Naive thymus-derived CD8-positive, alpha-beta T cell (primary cell): ENCODE data around the gene HOXD11. TPM values are rescaled to one million over a fixed set of nuclear protein-coding genes. Genes with fewer than 3 reads are reported as not detected.

ENCODE experiments used
- ATAC-seq, 2 donors: fragments of 150-1000 bp; cut with Tn5 transposase in 1 of 2; sonication (Bioruptor Pico), chemical (Tn5 transposase) in 1 of 2; 1 replicate in 1 of 2; 2 replicates in 1 of 2; pipeline ENCODE4 v1.10.0; 2021; ENCODE audit warnings: mild to moderate bottlenecking in 2 of 2, moderate library complexity in 2 of 2
- POLR2A ChIA-PET: fragments of 350-600 bp; sonication (Branson Sonifier 250); formaldehyde crosslinking; loops from one replicate; lab custom pipeline; 2021; ENCODE audit warnings: antibody characterized with exemption; lab: Charles Lee
- DNase-seq, 10 donors: peaks; one replicate each; pipeline versions ENCODE4 v3.0.0 to v3.0.0-alpha.2; 2020 to 2022
- H3K27ac Mint-ChIP-seq, 10 donors: one replicate each; pipeline ENCODE4 v1.8.0; 2020 to 2022; ENCODE audit warnings: mild to moderate bottlenecking in 10 of 10, mixed read lengths in 10 of 10, moderate library complexity in 4 of 10, inconsistent platforms in 1 of 10
- H3K27me3 Mint-ChIP-seq, 5 donors: one replicate each; pipeline ENCODE4 v1.8.0; 2021 to 2022; ENCODE audit warnings: mixed read lengths in 5 of 5
- H3K36me3 Mint-ChIP-seq, 3 donors: one replicate each; pipeline ENCODE4 v1.8.0; 2020 to 2022; ENCODE audit warnings: mixed read lengths in 3 of 3, mild to moderate bottlenecking in 2 of 3, inconsistent platforms in 1 of 3
- H3K4me1 Mint-ChIP-seq, 4 donors: one replicate each; pipeline ENCODE4 v1.8.0; 2021 to 2022; ENCODE audit warnings: mixed read lengths in 4 of 4
- H3K4me3 Mint-ChIP-seq, 10 donors: one replicate each; pipeline ENCODE4 v1.8.0; 2020 to 2022; ENCODE audit warnings: mild to moderate bottlenecking in 10 of 10, mixed read lengths in 10 of 10, moderate library complexity in 6 of 10, inconsistent platforms in 1 of 10
- H3K9me3 Mint-ChIP-seq, 9 donors: one replicate each; pipeline ENCODE4 v1.8.0; 2020 to 2022; ENCODE audit warnings: mixed read lengths in 9 of 9, mild to moderate bottlenecking in 3 of 9, inconsistent platforms in 1 of 9, moderate library complexity in 1 of 9
- polyA plus RNA-seq, 3 donors: library from polyadenylated mRNA; unstranded; fragments of 300-500 nt; fragmentation: Illumina TruSeq; gene quantifications; one replicate each; pipeline ENCODE4 v1.2.3, GENCODE V29; 2021
- total RNA-seq, 8 experiments: library from RNA in 2 of 8; stranded (reverse) in 2 of 8; gene quantifications; one replicate each; pipeline ENCODE4 v1.2.3 and lab custom pipeline; 2021 to 2026

Gene HOXD11
- total and polyA plus RNA-seq, 5 experiments from 2014 or later: not detected

DNA sequence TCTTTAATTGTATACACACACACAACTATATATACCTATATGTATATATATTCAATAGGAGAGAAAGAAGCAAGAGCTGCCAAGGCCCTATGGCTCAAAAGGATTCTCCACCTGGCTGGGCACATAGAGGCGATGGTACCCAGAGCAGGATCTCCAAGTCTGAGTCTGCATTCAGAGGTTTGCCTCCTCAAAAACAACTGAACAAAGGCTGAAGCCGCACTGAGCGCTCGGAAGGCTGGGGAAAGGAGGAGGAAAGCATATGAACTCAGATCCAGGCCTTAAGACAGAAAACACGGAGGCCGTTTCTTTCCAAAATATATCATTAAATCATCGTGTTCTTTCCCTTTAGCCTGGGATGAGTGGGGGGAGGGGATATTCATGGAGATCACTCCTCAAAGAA, 3.9 kb upstream of the HOXD11 start:
- DNase-seq (peak in 1 of 10 donors; percentile 10), ATAC-seq (no peak)
- POLR2A ChIA-PET: no interaction called here
- peak overlapping the region in 1 of 10 donors; percentile 53 for H3K27ac Mint-ChIP-seq
- peaks cover 47 to 85% (median 72%) of the 10 kb centered on the region in 5 donors for H3K27me3 Mint-ChIP-seq
- H3K36me3 Mint-ChIP-seq: peaks cover 2 to 13% (median 12%) of the 10 kb centered on the region in 3 donors
- H3K4me1 Mint-ChIP-seq: peaks cover 19 to 30% (median 24%) of the 10 kb centered on the region in 4 donors
- H3K4me3 Mint-ChIP-seq: peak overlapping the region in 1 of 10 donors; percentile 26
- H3K9me3 Mint-ChIP-seq: peaks cover 0 to 7% (median 3%) of the 10 kb centered on the region in 9 donors

DNA sequence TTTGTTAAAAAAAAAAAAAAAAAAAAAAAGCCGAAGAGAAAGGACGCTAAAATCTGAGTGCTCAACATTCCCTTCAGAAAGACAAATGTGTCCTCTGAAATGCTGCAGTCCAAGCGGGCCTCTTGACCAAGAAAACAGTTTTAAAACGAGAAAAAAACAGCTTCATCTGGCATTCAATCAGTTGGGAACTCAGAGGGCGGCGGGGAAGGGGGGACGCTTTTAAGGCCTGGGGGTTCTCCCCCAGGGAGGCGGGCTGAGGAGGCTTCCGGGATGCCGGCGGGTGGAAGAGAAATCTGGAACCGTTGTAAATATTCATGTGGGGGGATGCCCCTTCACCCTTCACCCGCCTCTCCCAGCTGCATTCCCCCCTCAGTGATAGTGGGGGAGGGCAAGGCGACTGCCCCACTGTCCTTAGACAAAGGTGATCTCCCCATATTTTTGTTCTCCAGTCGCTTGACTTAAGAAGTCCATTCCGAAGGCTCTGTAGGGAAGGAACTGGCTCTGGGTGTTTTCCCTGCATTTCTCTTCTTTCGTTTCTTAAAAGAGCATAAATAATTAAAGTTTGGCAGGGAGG, 3.3 kb upstream of the HOXD11 start:
- ATAC-seq (no peak), DNase-seq (peak in 1 of 10 donors; percentile 45)

DNA sequence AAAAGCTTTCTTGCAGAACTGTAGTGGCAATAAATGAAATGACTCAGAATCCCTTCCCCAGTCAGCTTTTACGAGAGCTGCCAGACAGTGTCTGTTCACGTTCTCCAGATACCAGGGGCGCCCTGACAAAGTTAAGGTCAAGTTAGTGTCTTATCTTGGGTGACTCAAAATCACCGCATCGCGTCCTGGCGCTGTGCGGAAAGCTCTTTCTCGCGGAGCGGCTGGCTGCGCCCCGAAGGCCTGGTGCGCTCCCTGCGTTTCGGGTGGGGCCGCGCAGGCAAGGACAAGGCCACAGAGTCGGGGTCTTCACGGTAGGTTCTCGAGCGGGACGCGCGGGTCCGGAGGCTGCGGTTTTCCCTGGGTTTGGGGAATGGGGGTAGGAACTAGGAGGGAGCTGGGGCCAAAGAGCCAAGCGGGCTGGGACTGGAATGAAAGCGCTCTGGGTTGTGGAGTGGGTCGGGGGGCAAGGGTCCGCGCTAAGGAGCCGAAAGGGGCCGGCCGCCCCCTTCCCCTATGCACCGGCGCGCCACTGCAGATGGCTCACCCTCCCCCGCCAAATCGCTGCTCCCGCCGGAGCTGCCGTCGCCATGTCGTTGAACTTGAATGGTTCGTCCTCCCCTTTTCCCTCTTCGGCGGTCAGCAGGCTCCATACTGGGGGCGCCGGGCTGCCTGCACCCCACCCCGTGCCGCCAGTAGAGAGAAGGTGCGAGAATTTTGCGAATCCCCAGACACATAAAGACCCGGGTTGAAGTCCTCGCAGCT, 2.6 kb upstream of the HOXD11 start:
- H3K9me3 Mint-ChIP-seq: peaks cover 0 to 17% (median 4%) of the 10 kb centered on the region in 9 donors

More for the DNA sequence above, 3.3 kb upstream of the HOXD11 start:
- Mint-ChIP-seq H3K9me3 (peaks cover 0 to 11% (median 3%) of the 10 kb centered on the region in 9 donors), H3K36me3 (peaks cover 2 to 13% (median 12%) of the 10 kb centered on the region in 3 donors), H3K4me1 (peaks cover 19 to 33% (median 26%) of the 10 kb centered on the region in 4 donors), H3K4me3 (peak overlapping the region in 4 of 10 donors; percentile 9 to 69 (median 38)), H3K27me3 (peaks cover 48 to 84% (median 74%) of the 10 kb centered on the region in 5 donors), H3K27ac (no peak overlapping the region)
- POLR2A ChIA-PET: interaction anchor here (0.9 kb wide), 1 partner anchor 19 kb away, joined by 5 read pairs; no protein-coding TSS in a partner anchor

DNA sequence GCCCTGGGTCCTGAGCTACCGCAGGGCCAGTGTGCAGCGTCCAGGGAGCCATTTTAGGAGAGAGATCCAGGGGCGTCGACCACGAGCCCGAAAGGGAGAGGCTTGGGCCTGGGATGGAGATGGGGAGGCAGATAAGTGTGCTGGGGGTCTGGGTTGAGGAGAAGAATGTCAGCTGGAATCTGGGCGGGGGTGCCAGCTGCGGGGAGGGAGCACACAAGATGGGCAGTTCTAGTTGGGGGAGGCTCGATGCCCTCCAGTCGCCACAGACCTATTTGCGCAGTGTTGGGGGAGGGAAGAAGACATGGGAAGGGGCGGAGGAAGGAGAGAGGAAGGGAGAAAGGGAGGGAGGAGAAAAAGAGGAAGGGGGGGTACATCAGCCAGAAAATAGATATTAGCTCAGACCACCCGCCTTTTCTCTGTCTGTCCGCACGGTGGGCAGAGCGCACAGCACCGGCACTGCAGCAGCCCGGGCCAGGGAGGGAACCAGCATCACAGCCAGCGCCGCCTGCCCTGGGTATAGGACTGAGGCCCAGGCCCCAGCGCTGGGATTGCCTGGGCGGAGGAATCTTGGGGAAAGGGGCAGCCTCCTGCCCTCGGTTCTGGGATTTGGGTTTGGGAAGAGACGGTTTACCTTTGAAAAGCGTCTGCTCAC, 1.9 kb upstream of the HOXD11 start:
- Mint-ChIP-seq H3K9me3 (peaks cover 0 to 20% (median 5%) of the 10 kb centered on the region in 9 donors), H3K36me3 (peaks cover 2 to 26% (median 18%) of the 10 kb centered on the region in 3 donors), H3K4me1 (peaks cover 21 to 41% (median 30%) of the 10 kb centered on the region in 4 donors), H3K27ac (peak overlapping the region in 2 of 10 donors; percentile 41 to 59), H3K4me3 (peak overlapping the region in 7 of 10 donors; percentile 13 to 81 (median 45)), H3K27me3 (peaks cover 55 to 86% (median 78%) of the 10 kb centered on the region in 5 donors)
- ATAC-seq (no peak), DNase-seq (peak in 1 of 10 donors; percentile 13)
- POLR2A ChIA-PET: interaction anchor here (0.6 kb wide), 1 partner anchor 30 kb away, joined by 3 read pairs; no protein-coding TSS in a partner anchor

More for the DNA sequence above, 2.6 kb upstream of the HOXD11 start:
- POLR2A ChIA-PET: interaction anchor here (0.6 to 0.9 kb wide), 2 partner anchors 20 to 29 kb away, joined by 3 to 5 read pairs; no protein-coding TSS in a partner anchor
- Mint-ChIP-seq H3K4me3 (peak overlapping the region in 7 of 10 donors; percentile 10 to 69 (median 45)), H3K27me3 (peaks cover 50 to 84% (median 74%) of the 10 kb centered on the region in 5 donors), H3K4me1 (peaks cover 21 to 39% (median 30%) of the 10 kb centered on the region in 4 donors), H3K36me3 (peaks cover 2 to 19% (median 15%) of the 10 kb centered on the region in 3 donors), H3K27ac (peak overlapping the region in 1 of 10 donors; percentile 41)
- DNase-seq (peak in 1 of 10 donors; percentile 50), ATAC-seq (no peak)

DNA sequence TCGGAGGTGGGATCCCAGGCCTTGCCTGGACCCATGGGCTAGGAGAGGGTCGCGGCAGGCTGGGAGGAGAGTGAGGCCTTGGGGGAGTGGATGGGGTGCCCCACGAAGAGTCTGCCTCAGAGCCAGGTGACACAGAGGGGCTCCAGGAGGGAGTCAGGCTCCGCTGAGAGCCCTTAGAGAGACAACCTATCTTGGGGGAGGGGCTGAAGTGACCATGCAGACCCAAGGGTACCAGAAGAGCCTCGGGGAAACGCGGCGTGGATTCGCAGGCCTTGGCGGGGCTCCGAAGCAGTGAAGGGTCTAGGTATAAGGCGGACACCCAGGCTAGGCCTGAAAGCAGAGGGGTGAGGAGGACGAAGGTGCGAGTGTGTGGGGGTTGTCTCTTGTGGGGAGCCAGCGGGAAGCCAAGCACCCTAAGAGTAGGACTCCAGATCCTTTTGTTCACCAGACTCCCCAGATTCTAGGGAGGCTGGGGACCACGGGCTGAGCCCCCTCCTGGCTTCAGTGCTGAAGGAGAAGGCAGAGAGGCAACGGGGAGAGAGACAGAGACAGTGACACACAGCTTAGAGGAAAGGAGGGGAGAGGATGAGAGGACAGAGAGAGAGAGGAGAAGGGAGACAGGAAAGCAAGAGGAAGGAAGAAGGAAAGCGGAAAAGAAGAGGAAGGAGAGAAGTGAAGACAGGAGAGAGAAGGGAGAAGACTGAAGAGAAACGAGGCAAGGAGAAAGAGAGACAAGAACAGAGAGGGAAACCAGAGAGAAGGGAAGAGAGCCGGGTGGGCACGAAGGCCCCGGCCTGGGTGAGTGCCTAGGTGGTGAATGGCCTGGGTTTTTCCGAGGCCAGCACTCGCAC, 1.1 kb upstream of the HOXD11 start:
- DNase-seq: peak in 1 of 10 donors; percentile 36
- POLR2A ChIA-PET: no interaction called here
- H3K9me3 Mint-ChIP-seq: peaks cover 0 to 25% (median 5%) of the 10 kb centered on the region in 9 donors
- H3K27me3 Mint-ChIP-seq: peaks cover 60 to 86% (median 76%) of the 10 kb centered on the region in 5 donors
- peak overlapping the region in 4 of 10 donors; percentile 41 to 92 (median 67) for H3K27ac Mint-ChIP-seq
- ATAC-seq: peak in 1 of 2 donors; percentile 13
- peaks cover 2 to 29% (median 18%) of the 10 kb centered on the region in 3 donors for H3K36me3 Mint-ChIP-seq
- peak overlapping the region; percentile 54 to 88 (median 82) for H3K4me3 Mint-ChIP-seq
- peaks cover 21 to 41% (median 29%) of the 10 kb centered on the region in 4 donors for H3K4me1 Mint-ChIP-seq

DNA sequence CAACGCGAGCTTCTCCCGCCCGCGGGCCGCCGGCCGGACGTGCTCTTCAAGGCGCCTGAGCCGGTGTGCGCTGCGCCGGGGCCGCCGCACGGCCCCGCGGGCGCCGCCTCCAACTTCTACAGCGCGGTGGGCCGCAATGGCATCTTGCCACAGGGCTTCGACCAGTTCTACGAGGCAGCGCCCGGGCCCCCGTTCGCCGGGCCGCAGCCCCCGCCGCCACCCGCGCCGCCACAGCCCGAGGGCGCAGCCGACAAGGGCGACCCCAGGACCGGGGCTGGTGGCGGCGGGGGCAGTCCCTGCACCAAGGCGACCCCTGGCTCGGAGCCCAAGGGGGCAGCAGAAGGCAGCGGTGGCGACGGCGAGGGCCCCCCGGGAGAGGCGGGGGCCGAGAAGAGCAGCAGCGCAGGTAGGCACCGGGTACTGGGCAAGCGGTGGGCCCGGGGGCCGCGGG, 676 bp downstream of the HOXD11 start:
- POLR2A ChIA-PET: no interaction called here
- H3K36me3 Mint-ChIP-seq: peaks cover 0 to 28% (median 19%) of the 10 kb centered on the region in 3 donors
- H3K4me3 Mint-ChIP-seq: no peak overlapping the region
- H3K4me1 Mint-ChIP-seq: peaks cover 23 to 45% (median 29%) of the 10 kb centered on the region in 4 donors
- H3K9me3 Mint-ChIP-seq: peaks cover 0 to 29% (median 5%) of the 10 kb centered on the region in 9 donors
- H3K27me3 Mint-ChIP-seq: peaks cover 49 to 86% (median 75%) of the 10 kb centered on the region in 5 donors
- DNase-seq: no peak
- no peak for ATAC-seq
- H3K27ac Mint-ChIP-seq: no peak overlapping the region

DNA sequence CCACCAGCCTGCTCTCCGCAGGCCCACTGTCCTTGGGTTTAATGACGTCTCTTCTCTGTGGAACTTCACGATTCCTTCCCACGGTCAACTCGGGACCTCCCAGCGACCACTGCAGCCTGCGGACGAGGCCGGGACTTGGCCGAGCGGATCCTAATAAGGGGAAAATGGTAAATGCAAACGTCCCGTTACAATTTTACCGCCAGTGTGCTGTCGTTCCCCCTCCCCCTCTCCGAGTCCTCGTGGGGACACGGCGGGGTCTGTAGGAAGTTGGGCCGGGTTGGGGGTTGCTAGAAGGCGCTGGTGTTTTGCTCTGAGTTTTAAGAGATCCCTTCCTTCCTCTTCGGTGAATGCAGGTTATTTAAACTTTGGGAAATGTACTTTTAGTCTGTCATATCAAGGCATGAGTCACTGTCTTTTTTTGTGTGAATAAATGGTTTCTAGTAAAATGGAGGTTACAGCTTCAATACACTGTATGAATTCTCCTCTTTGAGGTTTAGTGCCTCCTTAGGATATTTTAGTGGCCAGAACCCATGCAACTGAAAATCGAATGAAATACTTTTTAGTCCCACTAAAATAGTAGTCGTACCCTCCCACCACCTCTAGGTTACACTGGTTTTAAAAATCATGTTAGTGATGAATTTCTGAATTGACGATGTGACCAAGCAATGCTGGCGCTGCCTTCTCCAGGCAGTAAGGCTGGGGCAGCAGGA, 2.3 kb downstream of the HOXD11 start:
- peaks cover 51 to 86% (median 76%) of the 10 kb centered on the region in 5 donors for H3K27me3 Mint-ChIP-seq
- H3K4me1 Mint-ChIP-seq: peaks cover 21 to 40% (median 26%) of the 10 kb centered on the region in 4 donors
- H3K36me3 Mint-ChIP-seq: peaks cover 0 to 34% (median 17%) of the 10 kb centered on the region in 3 donors
- peak overlapping the region in 3 of 10 donors; percentile 1 to 83 (median 49) for H3K27ac Mint-ChIP-seq
- DNase-seq: no peak
- POLR2A ChIA-PET: no interaction called here
- H3K9me3 Mint-ChIP-seq: peaks cover 0 to 43% (median 8%) of the 10 kb centered on the region in 9 donors
- ATAC-seq: no peak
- peak overlapping the region; percentile 1 to 75 (median 40) for H3K4me3 Mint-ChIP-seq

DNA sequence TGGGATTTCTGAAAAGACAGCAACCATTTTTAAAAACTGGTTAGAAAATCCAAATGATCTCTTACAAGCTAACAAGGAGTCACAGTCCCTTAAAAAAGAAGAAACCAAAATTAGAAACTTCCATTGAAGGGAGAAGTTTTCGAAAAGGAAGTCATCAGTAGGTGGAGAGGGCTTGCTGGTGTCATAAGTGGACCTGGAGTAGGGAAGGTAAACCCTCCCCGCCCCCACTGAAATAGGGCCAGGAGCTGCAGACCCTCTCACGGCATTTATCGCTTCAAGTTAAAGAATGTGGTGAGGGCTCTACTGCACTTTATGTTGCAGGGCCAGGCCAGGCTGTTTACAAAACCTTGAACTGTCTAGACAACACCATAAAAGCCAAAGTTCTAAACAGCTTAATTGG, 2.9 kb downstream of the HOXD11 start:
- Mint-ChIP-seq H3K27ac (no peak overlapping the region), H3K36me3 (peaks cover 0 to 36% (median 14%) of the 10 kb centered on the region in 3 donors), H3K9me3 (peaks cover 0 to 46% (median 8%) of the 10 kb centered on the region in 9 donors), H3K27me3 (peaks cover 48 to 85% (median 74%) of the 10 kb centered on the region in 5 donors), H3K4me3 (peak overlapping the region in 2 of 10 donors; percentile 12 to 58), H3K4me1 (peaks cover 17 to 34% (median 22%) of the 10 kb centered on the region in 4 donors)
- no peak for DNase-seq
- POLR2A ChIA-PET: no interaction called here
- no peak for ATAC-seq

DNA sequence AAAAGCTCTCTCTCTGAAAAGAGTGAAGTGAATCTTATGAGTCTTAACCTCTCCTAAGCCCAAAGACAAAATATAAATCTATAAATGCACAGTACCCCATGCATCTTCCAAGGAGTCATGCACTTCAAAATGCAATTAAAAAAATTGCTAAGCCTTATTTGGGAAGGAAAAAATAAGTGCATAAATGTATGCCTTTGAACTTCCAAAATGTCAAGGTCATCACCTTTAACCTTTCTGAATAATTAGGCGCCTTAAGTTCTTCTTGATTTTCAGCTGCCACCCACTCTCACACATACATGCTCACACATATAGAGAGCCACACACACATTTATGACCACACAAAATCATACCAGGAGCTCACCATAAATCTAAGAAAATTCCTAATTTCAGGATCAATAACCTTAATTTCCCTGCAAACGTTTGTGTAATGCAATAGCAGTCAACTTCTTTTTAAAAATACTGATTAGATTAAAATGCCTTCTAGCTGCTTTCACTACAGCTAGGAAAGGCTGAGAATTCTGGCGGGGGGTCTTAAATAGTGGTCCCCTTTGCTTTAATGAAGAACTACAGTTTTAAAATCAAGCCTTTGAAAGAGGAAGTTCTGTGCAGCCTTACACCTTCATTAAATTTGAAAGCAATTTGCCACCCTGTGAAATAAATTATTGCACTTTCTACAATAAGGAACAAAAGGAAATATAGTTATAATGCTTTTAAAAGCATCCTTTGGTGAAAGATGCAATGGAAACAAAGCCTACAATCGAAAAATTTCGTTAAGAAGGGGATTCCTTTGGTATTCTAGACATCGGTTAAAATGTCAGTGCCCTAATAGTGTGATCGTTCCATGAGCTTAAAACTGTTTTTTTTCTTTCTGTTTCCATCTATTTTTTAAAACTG, 3.6 kb downstream of the HOXD11 start:
- DNase-seq (no peak), ATAC-seq (no peak)
- H3K9me3 Mint-ChIP-seq: peaks cover 0 to 51% (median 8%) of the 10 kb centered on the region in 9 donors
- H3K36me3 Mint-ChIP-seq: peaks cover 0 to 41% (median 11%) of the 10 kb centered on the region in 3 donors
- H3K4me1 Mint-ChIP-seq: peaks cover 13 to 26% (median 17%) of the 10 kb centered on the region in 4 donors
- POLR2A ChIA-PET: no interaction called here
- H3K4me3 Mint-ChIP-seq: peak overlapping the region in 2 of 10 donors; percentile 11 to 36
- peak overlapping the region in 2 of 10 donors; percentile 63 to 85 for H3K27ac Mint-ChIP-seq
- peaks cover 47 to 84% (median 71%) of the 10 kb centered on the region in 5 donors for H3K27me3 Mint-ChIP-seq

DNA sequence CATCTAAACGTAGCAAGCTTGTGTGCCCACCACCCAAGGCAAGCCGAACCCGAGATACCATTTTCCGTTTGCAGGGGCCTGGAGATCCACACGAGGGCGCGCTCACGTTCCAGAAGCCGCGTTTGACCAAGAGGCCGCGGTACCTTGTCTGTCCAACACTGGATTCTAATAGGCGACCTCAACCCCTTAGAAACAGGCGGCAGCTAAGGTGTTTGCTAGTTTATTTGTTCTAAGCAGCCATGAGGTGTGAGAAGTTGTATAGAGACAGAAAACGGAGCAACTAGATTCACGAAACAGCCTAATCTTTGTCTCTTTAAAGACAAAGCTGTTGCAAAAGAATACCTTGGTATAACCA, 4.2 kb downstream of the HOXD11 start:
- Mint-ChIP-seq H3K27me3 (peaks cover 43 to 84% (median 69%) of the 10 kb centered on the region in 5 donors), H3K36me3 (peaks cover 0 to 38% (median 6%) of the 10 kb centered on the region in 3 donors), H3K27ac (peak overlapping the region in 2 of 10 donors; percentile 80 to 85), H3K9me3 (peaks cover 0 to 54% (median 8%) of the 10 kb centered on the region in 9 donors), H3K4me1 (peaks cover 8 to 20% (median 12%) of the 10 kb centered on the region in 4 donors), H3K4me3 (peak overlapping the region in 2 of 10 donors; percentile 11 to 36)
- POLR2A ChIA-PET: no interaction called here
- no peak for DNase-seq
- ATAC-seq: no peak
